Uterus (tissue), 2 donors: ENCODE measurements around the gene SYNRG.

Source experiments
- CTCF ChIP-seq, 4 experiments: fragments of 200-600 bp in 2 of 4; fragments of 450-650 bp in 2 of 4; sonication (generic) in 2 of 4; IDR thresholded peaks; one replicate each; pipeline ENCODE4 v1.5.1; 2016 to 2019; ENCODE audit warnings: antibody characterized with exemption in 4 of 4, mild to moderate bottlenecking in 2 of 4, moderate library complexity in 1 of 4
- POLR2A ChIP-seq, 2 donors: fragments of 450-650 bp; IDR thresholded peaks; one replicate each; pipeline ENCODE4 v1.6.1; 2016; ENCODE audit warnings: antibody characterized with exemption in 2 of 2, mild to moderate bottlenecking in 1 of 2, moderate library complexity in 1 of 2

- TF ChIP-seq POLR2A (IDR thresholded peaks at IDR 0.05): no peak
- no peak for TF ChIP-seq CTCF (IDR thresholded peaks at IDR 0.05)
Observed at GRCh38 chr17:37576281-37576680, 32.9 kb downstream of the SYNRG start.
